ENCODE measurements around the gene DDX43.
"Not testable (repeated sequence)": the region's sequence is repeated elsewhere in the genome, so short reads cannot be mapped to it uniquely, and the experiment has no call there.

DDX43 gene

DNA sequence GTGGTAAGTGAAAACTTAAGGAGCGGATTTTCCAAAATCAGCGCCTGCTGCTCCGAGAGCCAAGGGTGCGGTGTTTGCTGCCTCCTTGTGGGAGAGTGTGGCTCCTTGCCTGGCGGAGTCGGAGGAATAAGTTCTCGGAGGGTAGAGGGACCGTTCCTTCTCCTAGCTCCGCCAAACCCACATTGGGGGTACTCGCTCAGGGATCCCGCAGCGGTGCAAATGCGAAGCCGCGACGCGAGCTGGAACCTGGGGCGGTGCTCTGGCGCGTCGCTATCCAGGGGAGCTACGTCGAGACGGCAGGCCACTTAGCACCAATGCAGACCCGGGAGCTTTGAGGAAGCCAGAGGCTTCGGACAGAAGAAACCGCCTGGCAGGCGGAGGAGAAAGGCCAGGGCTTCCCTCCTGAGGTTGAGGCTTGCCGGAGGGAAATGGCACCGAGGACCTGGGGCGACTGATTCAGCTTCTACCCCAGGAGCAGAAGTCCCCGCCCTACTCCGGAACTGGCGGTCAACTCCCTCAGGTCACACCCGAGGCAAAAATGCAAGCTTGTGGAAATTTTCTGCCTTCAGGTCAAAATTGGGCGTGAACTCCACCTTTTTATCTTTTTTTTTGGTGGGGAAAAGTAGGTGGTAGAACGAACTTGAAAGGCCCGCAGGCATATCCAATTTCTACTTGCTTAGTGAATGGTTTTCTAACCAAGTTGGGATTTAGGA lies 5.7 kb upstream of the DDX43 start:
- in situ Hi-C loops (cut with HindIII; ENCODE audit: low sequenced_read_pairs): no loop called here

DNA sequence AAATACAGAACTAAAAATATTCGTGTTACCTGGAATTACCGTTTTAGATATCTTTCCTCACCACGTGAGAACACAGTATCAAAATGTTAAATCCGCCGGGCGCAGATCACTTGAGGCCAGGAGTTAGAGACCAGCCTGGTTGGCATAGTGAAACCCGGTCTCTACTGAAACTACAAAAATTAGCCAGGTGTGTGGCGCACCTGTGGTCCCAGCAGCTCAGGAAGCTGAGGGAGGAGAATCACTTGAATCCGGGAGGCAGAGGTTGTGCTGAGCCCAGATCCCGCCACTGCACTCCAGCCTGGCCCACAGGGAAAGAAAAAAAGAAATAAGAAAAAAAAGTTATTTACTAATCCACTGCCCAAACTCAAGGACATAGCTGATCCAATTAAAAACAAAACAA lies 4.8 kb upstream of the DDX43 start:
- in situ Hi-C loops (cut with HindIII; ENCODE audit: low sequenced_read_pairs): no loop called here

- in situ Hi-C loops (cut with HindIII; ENCODE audit: low sequenced_read_pairs): no loop called here
Observed at GRCh38 chr6:73391675-73392074, 3.0 kb upstream of the DDX43 start.

DNA sequence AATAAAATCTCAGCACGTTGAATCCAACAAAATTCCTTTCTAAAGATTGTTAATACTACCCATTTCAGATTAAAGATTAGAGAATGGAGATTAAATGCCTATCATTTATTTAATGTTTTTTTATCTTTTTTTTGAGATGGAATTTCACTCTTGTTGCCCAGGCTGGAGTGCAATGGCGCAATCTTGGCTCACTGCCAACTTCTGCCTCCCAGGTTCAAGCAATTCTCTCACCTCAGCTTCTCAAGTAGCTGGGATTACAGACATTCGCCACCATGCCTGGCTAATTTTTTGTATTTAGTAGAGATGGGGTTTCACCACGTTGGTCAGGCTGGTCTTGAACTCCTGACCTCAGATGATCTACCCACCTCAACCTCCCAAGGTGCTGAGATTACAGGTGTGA lies 2.4 kb upstream of the DDX43 start:
- in situ Hi-C loops (cut with HindIII; ENCODE audit: low sequenced_read_pairs): not testable (repeated sequence)

DNA sequence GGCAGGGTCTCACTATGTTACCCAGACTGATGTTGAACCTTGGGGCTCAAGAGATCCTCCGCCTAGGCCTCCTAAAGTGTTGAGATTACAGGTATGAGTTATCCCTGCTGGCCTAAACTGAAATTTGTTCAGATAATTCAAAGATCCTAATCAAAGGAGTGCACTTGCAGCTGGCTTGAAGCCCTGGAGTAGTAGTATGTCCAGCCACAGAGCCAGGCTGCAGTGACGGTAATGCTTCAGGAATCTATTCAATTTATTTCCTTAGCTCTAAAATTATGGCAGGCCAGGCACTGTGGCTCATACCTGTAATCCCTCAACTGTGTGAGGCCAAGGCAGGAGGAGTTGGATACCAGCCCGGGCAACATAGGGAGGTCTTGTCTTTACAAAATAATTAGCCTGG lies 1.4 kb upstream of the DDX43 start:
- in situ Hi-C loops (cut with HindIII; ENCODE audit: low sequenced_read_pairs): no loop called here

GRCh38 chr6:73395875-73396274 lies 1.2 kb downstream of the DDX43 start:
- in situ Hi-C loops (cut with HindIII; ENCODE audit: low sequenced_read_pairs): no loop called here

GRCh38 chr6:73400656-73401055 lies 6.0 kb downstream of the DDX43 start:
- in situ Hi-C loops (cut with HindIII; ENCODE audit: low sequenced_read_pairs): no loop called here

GRCh38 chr6:73409395-73409794 lies 14.8 kb downstream of the DDX43 start:
- in situ Hi-C loops (cut with HindIII; ENCODE audit: low sequenced_read_pairs): no loop called here

- in situ Hi-C loops (cut with HindIII; ENCODE audit: low sequenced_read_pairs): loop anchor here (5.0 kb wide), 2 partner anchors 84 to 86 kb away; no protein-coding TSS in a partner anchor
Observed at GRCh38 chr6:73413102-73413501, 18.5 kb downstream of the DDX43 start.

DNA sequence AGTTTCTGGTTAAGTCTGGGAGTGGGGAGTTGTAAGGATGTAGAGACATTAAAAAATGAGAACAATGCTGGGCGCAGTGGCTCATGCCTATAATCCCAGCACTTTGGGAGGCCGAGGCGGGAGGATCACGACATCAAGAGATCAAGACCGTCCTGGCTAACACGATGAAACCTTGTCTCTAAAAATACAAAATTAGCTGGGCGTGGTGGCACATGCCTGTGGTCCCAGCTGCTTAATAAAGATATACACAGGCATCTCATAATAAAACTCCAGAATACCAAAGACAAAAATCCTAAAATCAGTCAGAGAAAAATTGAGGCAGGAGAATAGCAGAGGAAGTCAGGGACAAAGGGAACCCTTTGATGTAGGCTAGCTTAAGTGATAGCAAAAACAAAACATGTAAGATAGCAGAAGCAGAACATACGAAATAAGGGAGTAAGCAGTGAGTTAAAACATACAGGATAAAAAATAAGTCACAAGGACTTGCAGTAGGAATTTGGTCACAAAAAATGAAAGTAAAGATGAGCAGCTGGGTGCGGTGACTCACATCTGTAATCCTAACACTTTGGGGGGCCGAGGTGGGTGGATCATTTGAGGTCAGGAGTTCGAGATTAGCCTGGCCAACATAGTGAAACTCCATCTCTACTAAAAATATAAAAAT lies 23.6 kb downstream of the DDX43 start:
- in situ Hi-C loops (cut with HindIII; ENCODE audit: low sequenced_read_pairs): loop anchor here (5.0 kb wide), 1 partner anchor 224 kb away; no protein-coding TSS in a partner anchor

DNA sequence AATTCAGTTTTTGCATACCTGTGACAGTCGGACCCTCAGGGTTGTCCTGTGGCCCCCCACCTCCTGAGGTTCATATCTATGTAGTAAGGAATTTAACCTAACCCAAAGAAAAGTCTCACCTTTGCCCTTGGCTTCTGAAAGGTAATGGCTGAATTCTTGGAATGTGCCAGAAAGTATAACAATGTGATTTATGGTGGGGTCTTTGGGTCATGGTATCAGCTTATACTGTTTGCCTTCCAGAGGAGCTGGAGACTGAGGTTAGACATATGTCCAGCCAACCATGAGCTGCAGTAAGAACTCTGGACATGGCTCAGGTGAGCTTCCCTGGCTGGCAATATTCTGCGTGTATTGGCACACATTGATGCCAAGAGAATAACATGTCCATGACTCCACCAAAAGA lies 26.9 kb downstream of the DDX43 start:
- in situ Hi-C loops (cut with HindIII; ENCODE audit: low sequenced_read_pairs): no loop called here

DNA sequence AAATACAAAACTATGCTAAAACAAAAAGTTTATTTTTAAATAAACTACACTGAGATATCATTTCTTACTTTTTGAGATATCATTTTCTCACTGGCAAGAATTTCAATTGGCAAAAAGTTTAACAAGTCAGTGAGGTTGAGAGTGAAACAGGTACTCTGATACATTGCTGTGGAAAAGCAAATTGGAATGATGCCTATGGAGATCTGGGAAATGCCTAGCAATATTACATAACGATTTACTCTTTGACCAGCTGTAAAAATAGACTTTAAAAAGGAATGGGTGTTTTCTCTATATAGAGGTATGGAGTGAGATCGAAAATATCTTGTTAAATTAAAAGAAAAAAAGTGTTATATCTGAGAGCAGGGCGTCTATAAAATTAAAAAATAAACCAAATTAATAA lies 40.6 kb downstream of the DDX43 start:
- in situ Hi-C loops (cut with HindIII; ENCODE audit: low sequenced_read_pairs): no loop called here

DNA sequence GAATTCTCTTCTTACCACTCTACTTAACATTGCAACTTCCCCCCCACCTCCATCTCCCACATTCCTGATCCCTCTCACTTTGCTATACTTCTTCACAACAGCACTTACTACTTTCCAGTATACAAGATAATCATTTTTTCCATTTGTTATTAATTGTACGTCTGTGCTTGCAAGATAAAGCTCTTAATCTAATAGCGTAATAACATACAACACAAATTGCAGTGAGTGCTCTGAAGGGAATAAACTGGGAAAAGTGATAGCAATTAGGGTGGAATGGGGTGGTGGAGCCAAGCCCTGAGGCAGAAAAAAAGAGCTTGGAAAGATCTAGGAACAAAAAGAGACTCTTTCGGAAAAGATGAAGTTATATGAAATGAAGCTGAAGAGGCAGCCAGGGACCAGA lies 48.9 kb downstream of the DDX43 start:
- in situ Hi-C loops (cut with HindIII; ENCODE audit: low sequenced_read_pairs): no loop called here

DNA sequence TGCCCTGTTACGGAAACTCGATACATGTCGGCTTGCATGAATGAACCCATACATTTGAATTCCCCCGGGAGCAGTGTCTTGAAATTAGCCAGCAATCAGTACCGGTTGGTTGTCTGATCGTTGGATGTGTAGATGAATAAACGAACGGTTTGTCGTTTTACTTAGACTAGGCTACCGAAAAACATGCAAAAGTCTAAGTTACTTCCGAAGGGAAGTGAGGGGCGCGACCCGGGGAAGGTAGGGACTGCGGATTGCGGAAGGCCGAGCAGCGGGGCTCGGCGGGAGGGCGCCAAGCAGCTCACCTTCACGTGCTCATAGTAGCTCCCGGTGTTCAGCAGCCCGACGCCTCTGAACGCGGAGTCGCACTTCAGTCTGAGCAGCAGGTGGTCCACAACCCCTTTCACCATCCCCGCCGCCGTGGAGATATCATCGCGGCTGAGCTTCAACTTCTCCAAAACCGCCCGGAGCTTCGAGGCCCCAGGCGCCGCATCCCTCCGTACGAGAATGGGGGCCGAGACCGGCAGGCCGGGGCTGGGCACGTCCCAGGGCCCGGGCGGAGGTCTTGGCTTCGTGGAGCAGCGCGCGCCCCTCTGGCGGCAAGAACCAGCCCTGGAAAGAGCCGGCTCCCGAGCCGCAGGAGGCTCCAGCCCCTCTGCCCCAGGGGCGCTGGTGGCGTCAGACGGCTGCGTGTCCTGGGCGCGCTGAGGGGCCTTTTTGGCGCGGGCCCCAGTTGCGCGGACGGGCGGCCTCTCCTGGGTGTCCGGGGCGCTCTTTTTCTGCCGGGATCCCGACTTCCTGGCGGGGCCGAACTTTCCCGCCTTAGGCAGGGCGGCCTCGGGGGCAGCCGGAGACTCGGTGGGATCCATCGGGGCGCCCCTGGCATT lies 56.8 kb downstream of the DDX43 start:
- in situ Hi-C loops (cut with HindIII; ENCODE audit: low sequenced_read_pairs): no loop called here

GRCh38 chr6:73452107-73452461 lies 57.5 kb downstream of the DDX43 start, which contains the start of gene CGAS:
CGAS (minus strand) TSS chr6:73452297; CDS start chr6:73452181, 116 bp downstream.
- in situ Hi-C loops (cut with HindIII; ENCODE audit: low sequenced_read_pairs): no loop called here

DNA sequence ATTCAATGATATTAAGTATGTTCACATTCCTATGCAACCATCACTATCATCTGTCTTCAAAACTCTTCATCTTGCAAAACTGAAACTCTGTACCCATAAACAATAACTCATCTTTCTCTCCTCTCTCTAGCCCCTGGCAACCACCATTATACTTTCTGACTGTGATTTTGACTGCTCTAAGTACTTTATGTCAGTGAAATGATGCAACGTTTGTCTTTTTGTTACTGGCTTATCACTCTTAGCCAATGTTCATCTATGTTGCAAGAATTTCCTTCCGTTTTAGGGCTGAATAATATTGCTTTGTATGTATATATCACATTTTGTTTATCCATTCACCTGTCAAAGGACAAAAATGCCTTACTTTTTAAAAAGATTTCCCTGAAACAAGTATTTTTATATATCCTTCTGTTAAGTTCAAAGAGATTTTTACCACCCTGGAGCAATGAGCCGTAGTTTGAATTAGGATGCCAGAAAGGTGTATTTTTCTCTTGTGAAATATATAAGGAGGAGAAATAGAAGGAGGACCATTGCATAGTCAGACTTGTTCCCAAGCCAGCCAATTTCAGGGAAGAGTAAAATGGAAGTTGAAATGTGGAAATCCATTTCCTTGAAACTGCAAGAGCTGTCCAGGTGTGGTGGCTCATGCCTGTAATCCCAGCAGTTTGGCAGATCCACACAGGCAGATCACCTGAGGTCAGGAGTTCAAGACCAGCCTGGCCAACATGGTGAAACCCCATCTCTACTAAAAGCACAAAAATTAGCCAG lies 61.4 kb downstream of the DDX43 start:
- in situ Hi-C loops (cut with HindIII; ENCODE audit: low sequenced_read_pairs): no loop called here

- in situ Hi-C loops (cut with HindIII; ENCODE audit: low sequenced_read_pairs): not testable (repeated sequence)
Observed at GRCh38 chr6:73459474-73459873, 64.8 kb downstream of the DDX43 start.

- in situ Hi-C loops (cut with HindIII; ENCODE audit: low sequenced_read_pairs): no loop called here
Observed at GRCh38 chr6:73460056-73460455, 65.4 kb downstream of the DDX43 start.

GRCh38 chr6:73461537-73462350 lies 67.1 kb downstream of the DDX43 start, which contains the start of gene MTO1:
MTO1 (plus strand) TSS chr6:73461737; CDS start chr6:73461855, 118 bp downstream.
- in situ Hi-C loops (cut with HindIII; ENCODE audit: low sequenced_read_pairs): no loop called here
